Fibroblast of skin of left biceps (primary cell): ENCODE results near the gene AKR1C8.
"Not testable (repeated sequence)": the region's sequence is repeated elsewhere in the genome, so short reads cannot be mapped to it uniquely, and the experiment has no call there.

Experiments
- DNase-seq, 2 experiments: peaks; one replicate each; pipeline ENCODE4 v3.0.0-alpha.2; 2013; ENCODE audit warnings: low read depth in 2 of 2

AKR1C8 gene

GRCh38 chr10:5168897-5169420 lies 16.0 kb downstream of the AKR1C8 start:
- DNase-seq, result no peak

- DNase-seq, result no peak
Measured at GRCh38 chr10:5165738-5166137, 19.2 kb downstream of the AKR1C8 start.

GRCh38 chr10:5163487-5163886 lies 21.5 kb downstream of the AKR1C8 start:
- no peak for DNase-seq

GRCh38 chr10:5159126-5159525 lies 25.8 kb downstream of the AKR1C8 start:
- no peak for DNase-seq

- no peak for DNase-seq
Measured at GRCh38 chr10:5157501-5157900, 27.4 kb downstream of the AKR1C8 start.

- no peak for DNase-seq
Measured at GRCh38 chr10:5155951-5156350, 29.0 kb downstream of the AKR1C8 start.

- no peak for DNase-seq
Measured at GRCh38 chr10:5151076-5151475, 33.9 kb downstream of the AKR1C8 start.

- DNase-seq, result no peak
Measured at GRCh38 chr10:5148678-5149032, 36.3 kb downstream of the AKR1C8 start.

GRCh38 chr10:5147981-5148677 lies 36.8 kb downstream of the AKR1C8 start:
- no peak for DNase-seq

GRCh38 chr10:5147255-5147980 lies 37.5 kb downstream of the AKR1C8 start:
- no peak for DNase-seq

- no peak for DNase-seq
Measured at GRCh38 chr10:5146920-5147254, 38.1 kb downstream of the AKR1C8 start.

- no peak for DNase-seq
Measured at GRCh38 chr10:5143137-5143536, 41.8 kb downstream of the AKR1C8 start.

GRCh38 chr10:5142199-5142598 lies 42.8 kb downstream of the AKR1C8 start:
- DNase-seq, result no peak

- not testable (repeated sequence) for DNase-seq
Measured at GRCh38 chr10:5137699-5138098, 47.3 kb downstream of the AKR1C8 start.

- DNase-seq, result no peak
Measured at GRCh38 chr10:5136468-5137087, 48.4 kb downstream of the AKR1C8 start.

GRCh38 chr10:5135581-5135980 lies 49.4 kb downstream of the AKR1C8 start:
- no peak for DNase-seq

- no peak for DNase-seq
Measured at GRCh38 chr10:5125315-5126044, 59.5 kb downstream of the AKR1C8 start.

- DNase-seq, result no peak
Measured at GRCh38 chr10:5123886-5124285, 61.1 kb downstream of the AKR1C8 start.

GRCh38 chr10:5119997-5120396 lies 65.0 kb downstream of the AKR1C8 start:
- DNase-seq, result not testable (repeated sequence)

GRCh38 chr10:5117026-5117425 lies 67.9 kb downstream of the AKR1C8 start:
- no peak for DNase-seq

- no peak for DNase-seq
Measured at GRCh38 chr10:5116621-5117020, 68.3 kb downstream of the AKR1C8 start.

GRCh38 chr10:5109861-5110260 lies 75.1 kb downstream of the AKR1C8 start:
- not testable (repeated sequence) for DNase-seq
